ENCODE data around the gene FRMPD1.

The FRMPD1 gene

DNA sequence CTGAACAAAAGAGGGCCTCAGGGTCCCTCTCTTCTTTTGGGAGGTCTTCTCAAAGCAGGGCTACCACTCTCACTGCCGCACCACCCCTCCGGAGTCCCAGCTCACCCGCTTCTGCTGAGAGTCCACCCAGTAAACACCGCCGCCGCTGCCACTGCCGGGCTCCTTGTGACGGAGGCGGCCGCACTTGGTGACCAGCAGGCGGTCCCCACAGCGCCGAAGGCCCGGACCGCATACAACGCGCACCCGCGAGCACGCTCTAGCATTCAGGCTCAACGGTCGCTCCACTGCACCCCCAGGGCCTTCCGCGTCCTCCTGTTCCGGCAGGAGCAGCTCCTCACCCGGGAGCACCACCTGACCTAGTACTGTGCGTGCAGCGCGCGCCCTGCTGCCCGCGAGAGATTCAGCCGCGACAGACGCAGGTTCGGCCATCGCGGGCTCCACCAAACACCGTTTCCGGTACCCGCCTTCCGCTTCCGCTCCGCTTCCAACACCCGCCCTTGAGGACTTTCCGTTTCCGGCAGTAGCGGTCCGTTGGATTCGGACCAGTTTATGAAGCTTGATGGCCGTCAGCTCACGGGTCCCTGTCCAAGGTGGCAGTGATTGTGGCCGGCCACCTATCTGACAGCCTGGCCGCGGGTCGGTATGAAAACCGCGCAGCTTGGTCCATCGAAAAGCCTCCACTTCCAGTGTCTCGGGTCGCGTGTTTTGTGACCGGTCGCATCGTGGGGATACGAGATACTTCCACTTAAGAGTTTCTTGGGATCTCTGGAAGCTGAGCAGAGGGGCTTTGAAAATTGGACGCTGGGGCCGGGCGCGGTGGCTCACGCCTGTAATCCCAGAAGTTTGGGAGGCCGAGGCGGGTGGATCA is 134.1 kb downstream of the FRMPD1 start, which contains the start of gene EXOSC3:
EXOSC3 (minus strand) TSS at position 449 of the 868 bp plus-strand sequence; CDS start at position 429, 20 bp downstream.
- DNase-seq (ENCODE audit: low read depth), result peak; percentile 80

- no peak for DNase-seq (ENCODE audit: low read depth)
Observed at GRCh38 chr9:37787059-37787458, 136.3 kb downstream of the FRMPD1 start.

DNA sequence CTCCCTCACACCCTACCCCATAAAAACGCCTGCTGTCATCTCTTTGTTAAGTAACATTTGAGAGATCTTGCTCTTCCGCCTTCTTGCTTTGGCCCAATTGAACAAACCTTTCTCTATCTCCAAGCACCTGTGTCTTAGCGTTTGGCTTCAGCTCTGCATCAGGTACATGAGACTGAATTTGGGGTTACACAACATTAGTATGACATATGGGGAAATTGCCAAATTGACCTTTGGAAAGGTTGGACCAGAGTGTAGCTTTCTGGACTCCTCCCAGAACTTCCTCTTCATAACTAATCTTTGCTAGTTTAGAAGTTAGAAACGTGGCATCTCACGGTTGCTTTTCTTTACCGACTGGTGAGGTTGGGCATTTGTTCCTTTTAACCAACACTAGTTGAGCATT is 137.6 kb downstream of the FRMPD1 start:
- DNase-seq (ENCODE audit: low read depth), result no peak

DNA sequence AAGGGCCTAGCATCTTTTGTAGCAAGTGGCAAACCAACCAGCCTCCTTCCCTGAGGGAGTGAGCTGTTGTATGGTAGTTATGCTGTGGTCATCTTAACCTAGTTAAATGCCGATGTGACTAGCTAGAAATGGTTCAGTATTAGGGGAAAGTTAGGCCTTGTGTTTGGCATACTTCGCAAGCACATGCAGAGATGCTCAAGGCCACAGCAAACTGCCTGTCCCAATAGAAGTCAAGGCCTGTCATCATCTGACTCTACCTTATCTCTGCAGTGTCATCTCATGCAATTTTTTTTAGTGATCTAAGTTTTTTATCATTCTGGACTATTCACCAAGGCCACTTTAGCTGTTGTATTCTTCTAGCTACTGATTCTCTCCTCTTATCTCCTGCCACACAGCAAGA is 139.3 kb downstream of the FRMPD1 start:
- DNase-seq (ENCODE audit: low read depth), result no peak

GRCh38 chr9:37792122-37792521 is 141.4 kb downstream of the FRMPD1 start:
- DNase-seq (ENCODE audit: low read depth), result no peak

- no peak for DNase-seq (ENCODE audit: low read depth)
Observed at GRCh38 chr9:37796232-37796631, 145.5 kb downstream of the FRMPD1 start.

Measured in activated T-helper 1 cell treated with Interleukin-2 at 50 U/mL for 16 hours (primary cell).